Endothelial cell of umbilical vein (primary cell): ENCODE measurements around the gene IL31RA. TPM values are rescaled to one million over a fixed set of nuclear protein-coding genes. Genes with fewer than 3 reads are reported as not detected.

Experiments used
- BruUV-seq: library from RNA; stranded (reverse); fragments of 400-500 nt; replicated peaks from 2 replicates; lab custom pipeline; 2021; lab: Mats Ljungman, UMichigan
- CTCF ChIA-PET: fragments of 300-600, 350-600 bp; sonication (Branson Sonifier 250); formaldehyde crosslinking; loops from one replicate; lab custom pipeline; 2021; ENCODE audit warnings: antibody characterized with exemption, inconsistent platforms; lab: Charles Lee
- POLR2A ChIA-PET: fragments of 300-600, 350-600 bp; sonication (Branson Sonifier 250); formaldehyde crosslinking; loops from one replicate; lab custom pipeline; 2021; ENCODE audit warnings: antibody characterized with exemption, inconsistent platforms; lab: Charles Lee
- DNase-seq: peaks from one replicate; pipeline ENCODE4 v3.0.0-alpha.2; 2011; ENCODE audit warnings: low read depth, low spot score
- FAIRE-seq: peaks from 2 replicates; lab custom pipeline; 2011; peaks lifted over from hg19 to GRCh38; lab: Jason Lieb, UNC
- H2AFZ ChIP-seq: 2 replicates; pipeline ENCODE4 v1.6.0; 2012; ENCODE audit warnings: low read depth, low read length, control low read depth, inconsistent platforms
- H3K27ac ChIP-seq: 2 replicates; pipeline ENCODE4 v1.5.1; 2011; ENCODE audit warnings: low read depth, mild to moderate bottlenecking, control low read depth, low read length, moderate library complexity; ENCODE audit not compliant: insufficient read depth
- H3K27me3 ChIP-seq, 2 experiments: 2 replicates each; pipeline versions ENCODE4 v1.6.0 to v1.6.1; 2011; ENCODE audit warnings: low read length in 2 of 2, mixed read lengths in 1 of 2; ENCODE audit not compliant: control insufficient read depth in 2 of 2, insufficient read depth in 2 of 2
- H3K36me3 ChIP-seq, 2 experiments: 2 replicates in 1 of 2; 3 replicates in 1 of 2; pipeline ENCODE4 v1.5.1; 2011; ENCODE audit warnings: low read length in 2 of 2, mild to moderate bottlenecking in 1 of 2, moderate library complexity in 1 of 2; ENCODE audit not compliant: control insufficient read depth in 2 of 2, insufficient read depth in 2 of 2; ENCODE audit errors: extremely low read depth in 1 of 2
- H3K4me1 ChIP-seq: 3 replicates; pipeline ENCODE4 v1.5.1; 2011; ENCODE audit warnings: mild to moderate bottlenecking, low read length; ENCODE audit not compliant: control insufficient read depth, insufficient read depth; ENCODE audit errors: extremely low read depth
- H3K4me2 ChIP-seq: 2 replicates; pipeline ENCODE4 v1.6.1; 2011; ENCODE audit warnings: low read length, control low read depth, mixed read lengths; ENCODE audit not compliant: insufficient read depth
- H3K4me3 ChIP-seq, 3 experiments: fragments of 200-600 bp in 1 of 3; sonication (generic), shearing (Covaris generic) in 1 of 3; replicated peaks in 1 of 3; 2 replicates each; pipeline ENCODE4 v1.5.1; 2011 to 2016; ENCODE audit warnings: control low read depth in 3 of 3, low read length in 3 of 3, mild to moderate bottlenecking in 2 of 3, inconsistent platforms in 1 of 3, low read depth in 1 of 3, moderate library complexity in 1 of 3; ENCODE audit not compliant: insufficient read depth in 1 of 3
- H3K79me2 ChIP-seq: 2 replicates; pipeline ENCODE4 v1.6.0; 2012; ENCODE audit warnings: low read length, inconsistent platforms; ENCODE audit not compliant: control insufficient read depth, insufficient read depth
- H3K9ac ChIP-seq: replicated peaks from 2 replicates; pipeline ENCODE3; 2011; ENCODE audit warnings: low read length, control low read depth; ENCODE audit not compliant: insufficient read depth; ENCODE audit errors: extremely low read depth
- H3K9me1 ChIP-seq: replicated peaks from 3 replicates; pipeline ENCODE4 v1.6.0; 2011; ENCODE audit warnings: mild to moderate bottlenecking, low read length; ENCODE audit not compliant: control insufficient read depth, insufficient read depth; ENCODE audit errors: extremely low read depth
- H3K9me3 ChIP-seq: replicated peaks from 2 replicates; pipeline ENCODE4 v1.5.1; 2012; ENCODE audit warnings: low read length, inconsistent platforms; ENCODE audit not compliant: control insufficient read depth, insufficient read depth
- H4K20me1 ChIP-seq: replicated peaks from 2 replicates; pipeline ENCODE3; 2011; ENCODE audit warnings: mild to moderate bottlenecking, low read length; ENCODE audit not compliant: control insufficient read depth, insufficient read depth; ENCODE audit errors: extremely low read depth
- EZH2 ChIP-seq: IDR thresholded peaks from 2 replicates; pipeline ENCODE4 v1.6.1; 2012; ENCODE audit warnings: borderline replicate concordance, low read depth, mild to moderate bottlenecking, moderate library complexity, low read length, inconsistent platforms; ENCODE audit not compliant: severe bottlenecking
- FOS ChIP-seq: IDR thresholded peaks from 2 replicates; pipeline ENCODE4 v1.6.1; 2011; ENCODE audit warnings: mild to moderate bottlenecking, low read length, moderate library complexity, borderline replicate concordance; ENCODE audit not compliant: insufficient read depth
- GATA2 ChIP-seq: IDR thresholded peaks from 2 replicates; pipeline ENCODE4 v1.7.0; 2011; ENCODE audit warnings: low read depth, mild to moderate bottlenecking, moderate library complexity, mixed read lengths, low read length; ENCODE audit not compliant: insufficient read length, insufficient read depth
- JUN ChIP-seq: IDR thresholded peaks from 2 replicates; pipeline ENCODE4 v1.6.1; 2011; ENCODE audit warnings: borderline replicate concordance, low read depth; ENCODE audit not compliant: insufficient read length, insufficient read depth
- MAX ChIP-seq: IDR thresholded peaks from 2 replicates; pipeline ENCODE4 v1.6.1; 2011; ENCODE audit not compliant: insufficient read depth, insufficient read length
- MYC ChIP-seq: IDR thresholded peaks from one replicate; pipeline ENCODE4 v1.6.1; 2011; ENCODE audit warnings: mild to moderate bottlenecking, low read depth, low read length
- POLR2A ChIP-seq: IDR thresholded peaks from 2 replicates; pipeline ENCODE4 v1.6.1; 2012; ENCODE audit warnings: low read depth, mild to moderate bottlenecking, control low read depth, low read length
- POLR2AphosphoS5 ChIP-seq: IDR thresholded peaks from 2 replicates; pipeline ENCODE4 v1.6.1; 2012; ENCODE audit warnings: low read depth, mild to moderate bottlenecking, control low read depth, low read length, moderate library complexity; ENCODE audit not compliant: insufficient read depth
- dilution Hi-C: fragments of 300-500 bp; cut with MboI; formaldehyde crosslinking; loops from one replicate; pipeline ENCODE4 v1.15.0; 2019; ENCODE audit warnings: low sequenced_read_pairs; ENCODE audit not compliant: extremely low pct_ligation_motif_present
- intact Hi-C: fragments of 100-400 bp; cut with micrococcal nuclease; formaldehyde crosslinking; loops from one replicate; pipeline ENCODE4 v1.10.0; 2022
- polyA plus RNA-seq, 4 experiments: library from polyadenylated mRNA; depleted of rRNA in 3 of 4; stranded (reverse) in 3 of 4; unstranded in 1 of 4; fragments of >200 nt; gene quantifications; 2 replicates each; pipeline versions ENCODE4 v1.2.1 to v1.2.3, GENCODE V29; 2011 to 2012; ENCODE audit warnings: missing spikeins in 1 of 4
- total RNA-seq: library from RNA; stranded (reverse); gene quantifications from 2 replicates; pipeline ENCODE4 v1.2.3, GENCODE V29; 2021
- TF ChIP-seq, protein P1 (sequence below), 2 donors: IDR thresholded peaks; 1 replicate in 1 of 2; 2 replicates in 1 of 2; pipeline ENCODE4 v1.5.1; 2011; ENCODE audit warnings: low read length in 2 of 2, mild to moderate bottlenecking in 2 of 2, moderate library complexity in 2 of 2, control low read depth in 1 of 2, inconsistent platforms in 1 of 2, low read depth in 1 of 2; ENCODE audit not compliant: insufficient read depth in 1 of 2; ENCODE audit errors: extremely low read depth in 1 of 2

IL31RA gene
- total and polyA plus RNA-seq, 2 donors (not counting 3 experiments of a cell fraction or from before 2014, with no cell fraction given) = 0.14 to 0.75 TPM

- Histone ChIP-seq H3K27ac (no peak overlapping the region), H3K9me1 (no peaks in the 10 kb centered on the region), H3K9ac (no peak overlapping the region), H4K20me1 (no peaks in the 10 kb centered on the region), H2AFZ (no peak overlapping the region), H3K36me3 (no peaks in the 10 kb centered on the region), H3K9me3 (no peaks in the 10 kb centered on the region), H3K79me2 (no peaks in the 10 kb centered on the region), H3K4me3 (no peak overlapping the region), H3K27me3 (no peaks in the 10 kb centered on the region), H3K4me2 (no peak overlapping the region), H3K4me1 (peaks cover 25% of the 10 kb centered on the region)
- no peak for DNase-seq
- dilution Hi-C loops (no loop called here), intact Hi-C loops (no loop called here)
- BruUV-seq = no TSS peak
- no peak for FAIRE-seq
- TF ChIP-seq MAX = no peak
- TF ChIP-seq FOS = no peak
- TF ChIP-seq POLR2A = no peak
- TF ChIP-seq MYC = no peak
- no peak for TF ChIP-seq GATA2
- TF ChIP-seq POLR2AphosphoS5 = no peak
- TF ChIP-seq, protein P1, sequence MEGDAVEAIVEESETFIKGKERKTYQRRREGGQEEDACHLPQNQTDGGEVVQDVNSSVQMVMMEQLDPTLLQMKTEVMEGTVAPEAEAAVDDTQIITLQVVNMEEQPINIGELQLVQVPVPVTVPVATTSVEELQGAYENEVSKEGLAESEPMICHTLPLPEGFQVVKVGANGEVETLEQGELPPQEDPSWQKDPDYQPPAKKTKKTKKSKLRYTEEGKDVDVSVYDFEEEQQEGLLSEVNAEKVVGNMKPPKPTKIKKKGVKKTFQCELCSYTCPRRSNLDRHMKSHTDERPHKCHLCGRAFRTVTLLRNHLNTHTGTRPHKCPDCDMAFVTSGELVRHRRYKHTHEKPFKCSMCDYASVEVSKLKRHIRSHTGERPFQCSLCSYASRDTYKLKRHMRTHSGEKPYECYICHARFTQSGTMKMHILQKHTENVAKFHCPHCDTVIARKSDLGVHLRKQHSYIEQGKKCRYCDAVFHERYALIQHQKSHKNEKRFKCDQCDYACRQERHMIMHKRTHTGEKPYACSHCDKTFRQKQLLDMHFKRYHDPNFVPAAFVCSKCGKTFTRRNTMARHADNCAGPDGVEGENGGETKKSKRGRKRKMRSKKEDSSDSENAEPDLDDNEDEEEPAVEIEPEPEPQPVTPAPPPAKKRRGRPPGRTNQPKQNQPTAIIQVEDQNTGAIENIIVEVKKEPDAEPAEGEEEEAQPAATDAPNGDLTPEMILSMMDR (IDR thresholded peaks at IDR 0.05; ENCODE audit: extremely low read depth in 1 of 2, insufficient read depth in 1 of 2, low read depth in 1 of 2, low read length in 2 of 2) = no peak
- TF ChIP-seq EZH2 = no peak
- TF ChIP-seq JUN = no peak
- ChIA-PET CTCF (interaction anchor here (0.8 to 1.2 kb wide), 2 partner anchors 11 to 30 kb away, joined by 3 to 4 read pairs; no protein-coding TSS in a partner anchor), POLR2A (no interaction called here)
Observed at GRCh38 chr5:55858104-55858503, 6.9 kb downstream of the IL31RA start.
